Esophagus mucosa (tissue), 1 donor: ENCODE data around the gene OIP5. TPM values are rescaled to one million over a fixed set of nuclear protein-coding genes. Genes with fewer than 3 reads are reported as not detected.

Experiments
- total RNA-seq: library from RNA; stranded (reverse); gene quantifications from one replicate; pipeline ENCODE4 v1.2.4, GENCODE V29; 2023
- donor health status: DM: yes; HTN: yes; CAD: no.

Gene OIP5
- total RNA-seq, 1 donor from 2014 or later, result 6.4 TPM

Other genes with a start within 250 kb of the OIP5 start
- 20.6 TPM for gene INO80, start 216.3 kb downstream of the OIP5 start, total RNA-seq
- gene EXD1, start 101.8 kb downstream of the OIP5 start, total RNA-seq, result not detected
- gene CHP1, start 101.3 kb downstream of the OIP5 start, total RNA-seq, result 138 TPM
- 39.1 TPM for gene NUSAP1, start 290 bp upstream of the OIP5 start, total RNA-seq
- 13.3 TPM for gene NDUFAF1, start 69.9 kb upstream of the OIP5 start, total RNA-seq
- 21.4 TPM for gene RTF1, start 84.5 kb upstream of the OIP5 start, total RNA-seq
- gene ITPKA, start 161.3 kb upstream of the OIP5 start, total RNA-seq, result 0.16 TPM
- 0.12 TPM for gene LTK, start 181.2 kb upstream of the OIP5 start, total RNA-seq
- 25.5 TPM for gene RPAP1, start 211.7 kb upstream of the OIP5 start, total RNA-seq
- gene TYRO3, start 226.6 kb upstream of the OIP5 start, total RNA-seq, result 13.4 TPM